ENCODE results near the gene TMEM59L.
"Not testable (repeated sequence)": the region's sequence is repeated elsewhere in the genome, so short reads cannot be mapped to it uniquely, and the experiment has no call there.

TMEM59L gene

GRCh38 chr19:18594096-18594823 is 18.4 kb upstream of the TMEM59L start:
- peak; percentile 43 to 46 for DNase-seq

GRCh38 chr19:18594824-18595373 is 17.8 kb upstream of the TMEM59L start:
- no peak for DNase-seq

DNA sequence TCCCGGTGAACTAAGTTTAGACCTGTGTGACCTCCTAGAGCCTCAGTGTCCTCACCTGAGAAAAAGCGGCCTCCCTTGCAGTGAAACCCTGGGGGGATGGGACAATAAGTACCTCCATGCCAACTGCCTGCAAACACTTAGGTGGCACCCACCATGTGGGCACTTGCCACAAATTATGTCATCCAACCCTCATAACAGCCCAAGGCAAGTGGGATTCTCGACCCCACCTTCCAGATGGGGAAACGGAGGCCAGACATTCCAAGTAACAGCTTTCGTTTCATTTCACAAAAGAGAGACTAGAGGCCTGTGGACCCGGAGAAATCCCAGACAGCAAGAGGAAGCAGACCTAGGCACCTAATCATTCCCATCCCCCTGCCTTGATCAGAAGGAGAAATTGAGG is 17.2 kb upstream of the TMEM59L start:
- no peak for DNase-seq

GRCh38 chr19:18596752-18597157 is 15.9 kb upstream of the TMEM59L start:
- DNase-seq: peak; percentile 35 to 52

GRCh38 chr19:18597809-18598660 is 14.6 kb upstream of the TMEM59L start:
- DNase-seq: no peak

- no peak for DNase-seq
These were observed 13.2 kb upstream of the TMEM59L start for GRCh38 chr19:18599485-18599884.

- DNase-seq: not testable (repeated sequence)
These were observed 11.8 kb upstream of the TMEM59L start for GRCh38 chr19:18600692-18601397.

DNA sequence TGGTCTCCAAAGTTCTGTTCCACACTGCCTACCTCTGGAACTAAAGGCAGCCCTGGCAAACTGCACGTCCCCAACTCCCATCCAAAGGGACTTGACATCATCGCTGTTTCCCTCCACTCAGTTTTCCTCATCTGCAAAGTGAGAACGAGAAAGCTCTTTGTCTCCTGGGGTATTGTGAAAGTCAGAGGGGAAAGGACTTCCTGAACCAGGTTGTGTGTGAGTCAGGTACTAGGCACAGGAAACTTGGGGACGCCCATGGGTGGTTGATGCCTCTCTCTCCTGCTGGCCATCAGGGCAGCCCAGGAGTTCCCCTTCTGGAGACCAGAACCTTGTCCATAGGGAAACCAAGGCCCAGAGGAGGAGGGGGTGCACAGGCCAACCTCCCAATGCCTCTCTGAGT is 10.8 kb upstream of the TMEM59L start:
- no peak for DNase-seq

- DNase-seq: peak; percentile 37 to 38
These were observed 9.3 kb upstream of the TMEM59L start for GRCh38 chr19:18603255-18603957.

- DNase-seq: no peak
These were observed 8.5 kb upstream of the TMEM59L start for GRCh38 chr19:18603958-18604819.

DNA sequence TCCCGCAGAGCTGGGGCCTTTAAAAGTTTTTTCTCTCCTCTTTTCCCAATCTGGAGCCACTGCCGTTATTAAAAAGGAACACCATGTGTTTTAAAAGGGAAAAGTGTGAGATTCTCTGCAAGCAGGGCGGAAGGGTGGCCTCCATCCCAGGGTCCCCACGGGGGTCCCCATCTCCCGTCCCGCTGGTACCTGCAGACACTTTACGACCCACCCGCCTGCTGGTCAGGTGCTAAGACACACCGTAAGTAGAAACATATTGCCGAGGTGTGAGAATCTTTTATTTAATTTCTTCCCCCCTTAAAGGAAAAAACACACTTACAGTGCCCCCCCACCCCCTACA is 7.9 kb upstream of the TMEM59L start:
- DNase-seq: no peak

DNA sequence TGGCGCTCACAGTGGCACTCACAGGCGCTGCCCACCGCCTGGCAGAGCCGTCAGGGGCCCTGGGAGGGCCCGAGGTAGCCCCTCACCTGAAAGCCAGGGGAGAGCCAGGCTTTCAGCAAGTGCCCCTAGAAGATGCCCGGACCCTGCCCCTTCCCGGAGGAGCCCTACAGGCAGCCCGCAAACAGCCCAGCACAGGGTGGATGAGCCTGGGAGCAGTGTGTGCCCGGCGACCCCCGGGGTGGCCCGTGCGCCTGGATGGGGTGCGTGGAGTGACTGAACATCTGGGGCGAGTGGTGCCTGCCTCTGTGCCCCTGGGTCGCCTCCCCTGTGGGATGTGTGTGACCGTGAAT is 7.5 kb upstream of the TMEM59L start:
- DNase-seq: no peak

DNA sequence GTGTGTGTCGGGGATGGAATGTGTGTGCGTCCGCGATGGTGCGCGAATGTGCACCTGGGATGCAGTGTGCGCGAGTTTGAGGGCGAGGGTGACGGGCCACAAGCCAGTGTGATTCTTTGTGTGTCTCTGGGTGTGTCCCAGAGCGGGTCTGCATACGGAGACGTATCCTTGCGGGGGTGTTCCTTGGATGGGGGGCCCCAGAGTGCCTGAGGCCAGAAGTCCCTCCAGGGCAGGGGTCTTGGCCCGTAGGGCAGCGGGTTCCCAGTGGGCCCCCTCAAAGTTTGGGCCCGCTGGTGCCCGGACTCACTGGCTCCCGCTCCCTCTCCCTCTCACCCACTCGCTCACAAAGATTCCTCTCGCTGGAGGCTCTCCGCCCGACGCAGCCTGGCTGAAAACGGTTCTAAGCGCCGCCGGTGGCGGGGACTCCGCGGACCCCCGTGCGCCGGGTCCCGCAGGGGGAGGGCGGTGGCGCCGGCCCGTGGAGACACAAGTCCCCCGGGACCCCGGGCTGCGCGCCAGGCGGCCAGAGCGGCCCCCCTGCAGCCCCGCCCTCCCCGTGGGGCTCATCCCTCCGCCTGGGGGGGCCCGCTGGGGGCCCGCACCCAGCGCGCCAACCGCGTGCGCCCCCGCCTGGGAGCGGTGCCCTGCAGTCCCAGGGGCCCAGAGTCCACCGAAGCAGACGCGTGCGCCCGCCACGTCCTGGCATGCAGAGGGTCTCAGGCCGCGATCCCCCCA is 7.0 kb upstream of the TMEM59L start:
- no peak for DNase-seq

DNA sequence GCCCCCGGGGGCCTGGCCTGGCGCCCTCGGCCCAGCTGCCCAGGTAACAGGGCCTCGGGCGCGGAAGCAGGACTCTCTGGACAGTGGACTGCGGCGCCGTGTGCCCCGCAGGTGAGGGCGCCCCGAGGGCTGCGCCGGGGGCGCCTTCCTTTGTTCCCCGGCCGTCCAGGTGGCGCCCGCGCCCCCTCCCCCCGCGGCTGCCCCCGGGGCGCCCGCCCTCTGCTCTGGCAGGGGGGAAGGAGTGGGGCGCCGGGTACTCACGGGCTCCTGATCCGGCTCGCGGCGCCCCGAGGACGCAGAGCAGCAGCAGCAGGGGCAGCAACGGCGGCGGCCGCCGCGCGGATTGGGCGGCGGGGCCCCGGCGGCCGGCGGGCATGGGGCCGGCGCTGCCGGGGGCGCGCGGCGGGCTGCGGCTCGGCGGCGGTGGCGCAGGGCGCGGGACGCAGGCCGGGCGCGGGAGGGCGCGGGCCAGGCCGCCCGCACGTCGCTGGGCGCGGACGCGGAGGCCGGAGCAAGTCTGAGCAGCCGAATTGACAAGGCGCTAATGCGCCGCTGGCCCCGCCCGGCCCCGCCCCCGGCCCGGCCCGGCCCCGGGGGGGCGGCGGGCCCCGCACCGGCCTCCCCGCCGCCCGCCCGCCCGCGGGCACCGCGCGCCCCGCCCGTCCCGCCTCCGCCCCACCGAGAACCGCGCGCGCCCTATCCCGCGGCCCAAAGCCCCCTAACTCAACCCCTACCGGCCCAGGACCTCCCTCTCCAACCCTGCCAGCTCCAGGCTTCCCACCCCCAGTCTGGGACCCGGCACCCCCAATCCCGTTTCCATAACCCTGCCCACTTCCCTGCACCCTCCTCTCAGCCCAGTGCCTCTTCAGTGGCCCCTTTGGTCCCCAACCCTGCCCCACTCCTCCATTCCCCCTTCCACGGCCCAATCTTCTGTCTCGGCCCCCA is 6.1 kb upstream of the TMEM59L start, which contains the start of gene CRLF1:
Gene CRLF1, minus strand, starts transcription at position 519 of the 945 bp plus-strand sequence. Its CDS starts 143 bp downstream, at position 376.
- no peak for DNase-seq

GRCh38 chr19:18607226-18608101 is 5.2 kb upstream of the TMEM59L start:
- DNase-seq: no peak

GRCh38 chr19:18608102-18608804 is 4.4 kb upstream of the TMEM59L start:
- DNase-seq: no peak

- no peak for DNase-seq
These were observed 3.6 kb upstream of the TMEM59L start for GRCh38 chr19:18608805-18609716.
